DND-41 (cell line): ENCODE results near the gene CHN1.

ENCODE experiments used
- ATAC-seq: fragments of 200-7000 bp; cut with Tn5 transposase; 3 replicates; pipeline ENCODE4 v1.9.1; 2021; ENCODE audit warnings: low read depth; ENCODE audit not compliant: insufficient read depth
- DNase-seq: peaks from one replicate; pipeline ENCODE4 v3.0.0-alpha.2; 2020
- H2AFZ ChIP-seq: 2 replicates; pipeline ENCODE4 v1.6.0; 2012; ENCODE audit warnings: low read depth, low read length
- H3K27ac ChIP-seq: 2 replicates; pipeline ENCODE4 v1.5.1; 2012; ENCODE audit warnings: low read length, inconsistent platforms
- H3K27me3 ChIP-seq: fragments of 200-600 bp; sonication (generic); 2 replicates; pipeline ENCODE4 v1.6.0; 2012; ENCODE audit warnings: low read length, mild to moderate bottlenecking, inconsistent platforms; ENCODE audit not compliant: insufficient read depth, poor library complexity
- H3K36me3 ChIP-seq: 2 replicates; pipeline ENCODE4 v1.5.1; 2012; ENCODE audit warnings: low read length, inconsistent platforms; ENCODE audit not compliant: insufficient read depth
- H3K4me1 ChIP-seq: 2 replicates; pipeline ENCODE4 v1.5.1; 2012; ENCODE audit warnings: mild to moderate bottlenecking, low read length; ENCODE audit not compliant: insufficient read depth
- H3K4me2 ChIP-seq: 2 replicates; pipeline ENCODE4 v1.6.0; 2012; ENCODE audit warnings: mild to moderate bottlenecking, moderate library complexity, low read length, inconsistent platforms; ENCODE audit not compliant: insufficient read depth
- H3K4me3 ChIP-seq, 2 experiments: fragments of 200-600 bp in 1 of 2; shearing (Covaris generic) in 1 of 2; 2 replicates each; pipeline ENCODE4 v1.5.1; 2012 to 2016; ENCODE audit warnings: inconsistent platforms in 2 of 2, low read length in 2 of 2, mild to moderate bottlenecking in 2 of 2, low read depth in 1 of 2, moderate library complexity in 1 of 2
- H3K79me2 ChIP-seq: 2 replicates; pipeline ENCODE4 v1.6.0; 2012; ENCODE audit warnings: low read length, inconsistent platforms; ENCODE audit not compliant: insufficient read depth
- H3K9ac ChIP-seq: 2 replicates; pipeline ENCODE4 v1.6.0; 2012; ENCODE audit warnings: low read depth, mild to moderate bottlenecking, inconsistent platforms, low read length, moderate library complexity
- H3K9me3 ChIP-seq: 2 replicates; pipeline ENCODE4 v1.5.1; 2012; ENCODE audit warnings: low read length, moderate library complexity, mild to moderate bottlenecking, inconsistent platforms; ENCODE audit not compliant: insufficient read depth, severe bottlenecking
- H4K20me1 ChIP-seq: 2 replicates; pipeline ENCODE4 v1.6.0; 2012; ENCODE audit warnings: low read length; ENCODE audit not compliant: insufficient read depth
- EZH2 ChIP-seq: IDR thresholded peaks from 3 replicates; pipeline ENCODE4 v1.6.1; 2012; ENCODE audit warnings: borderline replicate concordance, low read depth, mild to moderate bottlenecking, moderate library complexity, low read length, inconsistent platforms; ENCODE audit not compliant: severe bottlenecking
- TF ChIP-seq, protein P1 (sequence below): IDR thresholded peaks from 2 replicates; pipeline ENCODE4 v1.5.1; 2012; ENCODE audit warnings: borderline replicate concordance, low read length, moderate library complexity, mild to moderate bottlenecking; ENCODE audit not compliant: poor library complexity, severe bottlenecking; ENCODE audit errors: extremely low read depth

Gene CHN1

DNA sequence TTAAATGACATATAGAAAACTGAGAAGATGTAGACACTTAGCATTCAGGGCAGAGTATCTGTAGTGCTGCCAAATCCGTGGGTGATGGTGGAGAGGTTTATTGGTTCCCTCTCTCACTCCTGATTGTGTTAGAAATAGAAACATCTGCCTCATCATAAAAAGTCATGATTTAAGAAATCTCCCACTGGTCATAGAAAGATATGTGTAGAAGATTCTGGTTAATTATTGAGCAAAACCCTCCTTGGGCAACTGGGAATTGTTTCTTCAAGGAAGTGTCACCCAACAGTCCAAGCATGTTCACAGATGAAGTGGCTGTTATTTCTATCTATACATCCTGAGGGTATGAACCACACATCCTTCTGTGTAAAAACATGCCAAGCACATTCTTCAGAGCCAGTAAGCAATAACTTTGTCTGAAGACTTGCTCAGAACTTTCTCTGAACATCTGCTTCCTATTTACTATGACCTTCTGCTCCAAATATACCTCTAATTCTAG lies 207.4 kb downstream of the CHN1 start:
- TF ChIP-seq, protein P1, sequence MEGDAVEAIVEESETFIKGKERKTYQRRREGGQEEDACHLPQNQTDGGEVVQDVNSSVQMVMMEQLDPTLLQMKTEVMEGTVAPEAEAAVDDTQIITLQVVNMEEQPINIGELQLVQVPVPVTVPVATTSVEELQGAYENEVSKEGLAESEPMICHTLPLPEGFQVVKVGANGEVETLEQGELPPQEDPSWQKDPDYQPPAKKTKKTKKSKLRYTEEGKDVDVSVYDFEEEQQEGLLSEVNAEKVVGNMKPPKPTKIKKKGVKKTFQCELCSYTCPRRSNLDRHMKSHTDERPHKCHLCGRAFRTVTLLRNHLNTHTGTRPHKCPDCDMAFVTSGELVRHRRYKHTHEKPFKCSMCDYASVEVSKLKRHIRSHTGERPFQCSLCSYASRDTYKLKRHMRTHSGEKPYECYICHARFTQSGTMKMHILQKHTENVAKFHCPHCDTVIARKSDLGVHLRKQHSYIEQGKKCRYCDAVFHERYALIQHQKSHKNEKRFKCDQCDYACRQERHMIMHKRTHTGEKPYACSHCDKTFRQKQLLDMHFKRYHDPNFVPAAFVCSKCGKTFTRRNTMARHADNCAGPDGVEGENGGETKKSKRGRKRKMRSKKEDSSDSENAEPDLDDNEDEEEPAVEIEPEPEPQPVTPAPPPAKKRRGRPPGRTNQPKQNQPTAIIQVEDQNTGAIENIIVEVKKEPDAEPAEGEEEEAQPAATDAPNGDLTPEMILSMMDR = no peak
- TF ChIP-seq EZH2 = no peak
- no peak overlapping the region for H2AFZ ChIP-seq
- H3K36me3 ChIP-seq = peaks cover 5% of the 10 kb centered on the region; the same call in 1 of the 2 replicates

DNA sequence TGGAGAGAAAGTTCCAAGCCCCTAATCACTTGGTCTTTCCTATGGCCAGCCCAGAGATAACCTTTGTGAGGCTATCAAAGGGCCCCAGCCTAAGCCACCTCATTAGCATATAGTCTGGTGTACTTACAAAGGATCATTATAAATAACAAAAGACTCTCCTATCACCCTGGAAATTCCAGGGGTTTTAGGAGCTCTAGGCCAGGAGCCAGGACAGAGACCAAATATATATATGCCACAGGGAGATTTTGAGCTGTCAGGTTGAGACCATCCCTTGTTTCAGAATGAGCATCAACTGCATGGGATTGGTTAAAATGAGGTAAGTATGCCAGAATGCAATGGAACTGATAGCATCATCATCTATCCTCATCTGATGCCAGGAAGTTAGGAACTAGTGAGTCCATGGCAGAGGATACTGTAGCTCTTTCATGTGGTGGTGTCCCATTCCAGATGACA lies 208.8 kb downstream of the CHN1 start:
- Histone ChIP-seq H3K36me3 (peaks cover 5% of the 10 kb centered on the region; the same call in 1 of the 2 replicates), H3K9ac (no peak overlapping the region), H3K4me2 (no peak overlapping the region), H3K79me2 (no peaks in the 10 kb centered on the region), H3K9me3 (no peaks in the 10 kb centered on the region), H3K4me3 (no peak overlapping the region), H3K27ac (no peak overlapping the region), H4K20me1 (no peaks in the 10 kb centered on the region), H3K4me1 (no peaks in the 10 kb centered on the region), H2AFZ (no peak overlapping the region), H3K27me3 (no peaks in the 10 kb centered on the region)
- no peak for ATAC-seq
- TF ChIP-seq, protein P1 = no peak
- no peak for TF ChIP-seq EZH2
- no peak for DNase-seq

More for the DNA sequence above, 207.4 kb downstream of the CHN1 start:
- DNase-seq = no peak
- no peaks in the 10 kb centered on the region for H3K4me1 ChIP-seq
- no peak overlapping the region for H3K4me2 ChIP-seq
- H3K27ac ChIP-seq = no peak overlapping the region
- no peaks in the 10 kb centered on the region for H3K79me2 ChIP-seq
- H3K27me3 ChIP-seq = no peaks in the 10 kb centered on the region
- H3K9ac ChIP-seq = no peak overlapping the region
- H4K20me1 ChIP-seq = no peaks in the 10 kb centered on the region
- H3K9me3 ChIP-seq = no peaks in the 10 kb centered on the region
- no peak for ATAC-seq
- H3K4me3 ChIP-seq = no peak overlapping the region

DNA sequence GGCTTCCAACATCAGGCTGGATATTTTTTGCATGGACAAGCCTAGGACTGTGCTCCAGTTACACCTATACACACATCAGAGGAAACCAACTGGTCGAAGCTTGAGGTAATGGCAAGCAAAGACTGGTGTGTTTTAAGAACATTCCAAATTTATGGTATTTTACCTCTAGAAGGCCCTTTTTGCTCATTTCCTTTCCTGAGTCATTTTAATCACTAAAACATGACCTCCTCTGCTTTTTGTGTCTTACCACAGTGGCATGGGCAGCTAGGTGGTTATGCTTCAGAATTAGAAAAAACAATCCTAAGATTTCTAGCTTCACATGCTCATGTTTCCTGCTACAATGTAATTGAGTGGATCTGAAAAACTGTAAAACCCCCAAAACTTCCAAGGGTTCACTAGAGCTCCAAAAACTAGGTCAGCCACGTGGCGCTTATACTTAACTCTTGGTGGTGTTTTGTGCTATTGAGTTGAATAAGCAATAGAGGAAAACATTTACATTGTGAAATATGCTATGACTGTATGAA lies 210.3 kb downstream of the CHN1 start:
- no peak overlapping the region for H3K4me2 ChIP-seq
- no peaks in the 10 kb centered on the region for H4K20me1 ChIP-seq
- ATAC-seq (no peak), DNase-seq (no peak)
- H3K27ac ChIP-seq = no peak overlapping the region
- no peaks in the 10 kb centered on the region for H3K9me3 ChIP-seq
- H3K27me3 ChIP-seq = no peaks in the 10 kb centered on the region
- TF ChIP-seq, protein P1 = no peak
- TF ChIP-seq EZH2 = no peak
- no peaks in the 10 kb centered on the region for H3K79me2 ChIP-seq
- H2AFZ ChIP-seq = no peak overlapping the region
- no peak overlapping the region for H3K9ac ChIP-seq
- peaks cover 5% of the 10 kb centered on the region; the same call in 1 of the 2 replicates for H3K36me3 ChIP-seq
- no peaks in the 10 kb centered on the region for H3K4me1 ChIP-seq
- H3K4me3 ChIP-seq = no peak overlapping the region
